Glutamatergic neuron (in vitro differentiated cells): ENCODE measurements around the gene SMAD6. TPM values are rescaled to one million over a fixed set of nuclear protein-coding genes. Genes with fewer than 3 reads are reported as not detected.
A peak's percentile ranks its signal among the peaks of the same experiment; 100 is the strongest.

ENCODE experiments used
- DNase-seq: peaks from one replicate; pipeline ENCODE4 v3.0.0; 2022
- H3K27ac Mint-ChIP-seq: one replicate; pipeline ENCODE4 v1.8.0; 2020; ENCODE audit warnings: mild to moderate bottlenecking, mixed read lengths, inconsistent platforms; ENCODE audit not compliant: unreplicated experiment
- H3K27me3 Mint-ChIP-seq: one replicate; pipeline ENCODE4 v1.8.0; 2020; ENCODE audit warnings: mild to moderate bottlenecking, moderate library complexity, mixed read lengths, inconsistent platforms; ENCODE audit not compliant: unreplicated experiment
- H3K36me3 Mint-ChIP-seq: one replicate; pipeline ENCODE4 v1.8.0; 2020; ENCODE audit warnings: mild to moderate bottlenecking, mixed read lengths, inconsistent platforms; ENCODE audit not compliant: unreplicated experiment
- H3K4me1 Mint-ChIP-seq: one replicate; pipeline ENCODE4 v1.8.0; 2020; ENCODE audit warnings: mild to moderate bottlenecking, low read depth, mixed read lengths, inconsistent platforms; ENCODE audit not compliant: unreplicated experiment
- H3K4me3 Mint-ChIP-seq: one replicate; pipeline ENCODE4 v1.8.0; 2020; ENCODE audit warnings: mild to moderate bottlenecking, mixed read lengths, inconsistent platforms; ENCODE audit not compliant: unreplicated experiment
- H3K9me3 Mint-ChIP-seq: one replicate; pipeline ENCODE4 v1.8.0; 2020; ENCODE audit warnings: mild to moderate bottlenecking, moderate library complexity, mixed read lengths, inconsistent platforms; ENCODE audit not compliant: unreplicated experiment
- total RNA-seq: library from RNA; stranded (reverse); fragmentation: NEBNext Ultra II Directional; extraction: Animal tissue kit (Norgen Biotek cat#: 25700); gene quantifications from one replicate; pipeline ENCODE4 v1.2.1, GENCODE V29; 2021; ENCODE audit not compliant: unreplicated experiment
- TF ChIP-seq, protein P1 (sequence below): fragments of 200-600 bp; sonication (generic); IDR thresholded peaks from one replicate; pipeline ENCODE4 v1.5.0; 2021; ENCODE audit not compliant: partially characterized antibody, unreplicated experiment

Gene SMAD6
- total RNA-seq, 1 donor from 2014 or later: 0.83 TPM

- no peak overlapping the region for H3K4me3 Mint-ChIP-seq
- TF ChIP-seq, protein P1, sequence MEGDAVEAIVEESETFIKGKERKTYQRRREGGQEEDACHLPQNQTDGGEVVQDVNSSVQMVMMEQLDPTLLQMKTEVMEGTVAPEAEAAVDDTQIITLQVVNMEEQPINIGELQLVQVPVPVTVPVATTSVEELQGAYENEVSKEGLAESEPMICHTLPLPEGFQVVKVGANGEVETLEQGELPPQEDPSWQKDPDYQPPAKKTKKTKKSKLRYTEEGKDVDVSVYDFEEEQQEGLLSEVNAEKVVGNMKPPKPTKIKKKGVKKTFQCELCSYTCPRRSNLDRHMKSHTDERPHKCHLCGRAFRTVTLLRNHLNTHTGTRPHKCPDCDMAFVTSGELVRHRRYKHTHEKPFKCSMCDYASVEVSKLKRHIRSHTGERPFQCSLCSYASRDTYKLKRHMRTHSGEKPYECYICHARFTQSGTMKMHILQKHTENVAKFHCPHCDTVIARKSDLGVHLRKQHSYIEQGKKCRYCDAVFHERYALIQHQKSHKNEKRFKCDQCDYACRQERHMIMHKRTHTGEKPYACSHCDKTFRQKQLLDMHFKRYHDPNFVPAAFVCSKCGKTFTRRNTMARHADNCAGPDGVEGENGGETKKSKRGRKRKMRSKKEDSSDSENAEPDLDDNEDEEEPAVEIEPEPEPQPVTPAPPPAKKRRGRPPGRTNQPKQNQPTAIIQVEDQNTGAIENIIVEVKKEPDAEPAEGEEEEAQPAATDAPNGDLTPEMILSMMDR: no peak
These were observed 3.5 kb downstream of the SMAD6 start for GRCh38 chr15:66705277-66706146.

GRCh38 chr15:66706225-66706732 is 4.2 kb downstream of the SMAD6 start:
- Mint-ChIP-seq H3K27ac (no peak overlapping the region), H3K4me3 (no peak overlapping the region), H3K27me3 (peaks cover 11% of the 10 kb centered on the region), H3K36me3 (no peaks in the 10 kb centered on the region), H3K4me1 (peaks cover 1% of the 10 kb centered on the region), H3K9me3 (no peaks in the 10 kb centered on the region)
- TF ChIP-seq, protein P1: peak; percentile 29
- no peak for DNase-seq

More at GRCh38 chr15:66705277-66706146, 3.5 kb downstream of the SMAD6 start:
- peaks cover 11% of the 10 kb centered on the region for H3K27me3 Mint-ChIP-seq
- H3K9me3 Mint-ChIP-seq: no peaks in the 10 kb centered on the region
- no peak for DNase-seq
- no peak overlapping the region for H3K27ac Mint-ChIP-seq
- H3K36me3 Mint-ChIP-seq: no peaks in the 10 kb centered on the region
- H3K4me1 Mint-ChIP-seq: peaks cover 1% of the 10 kb centered on the region

GRCh38 chr15:66706840-66707239 is 4.8 kb downstream of the SMAD6 start:
- peaks cover 1% of the 10 kb centered on the region for H3K4me1 Mint-ChIP-seq
- no peak overlapping the region for H3K4me3 Mint-ChIP-seq
- H3K36me3 Mint-ChIP-seq: no peaks in the 10 kb centered on the region
- peaks cover 7% of the 10 kb centered on the region for H3K27me3 Mint-ChIP-seq
- H3K9me3 Mint-ChIP-seq: no peaks in the 10 kb centered on the region
- TF ChIP-seq, protein P1: no peak
- no peak overlapping the region for H3K27ac Mint-ChIP-seq
- no peak for DNase-seq

GRCh38 chr15:66707310-66708082 is 5.5 kb downstream of the SMAD6 start:
- H3K4me3 Mint-ChIP-seq: no peak overlapping the region
- H3K4me1 Mint-ChIP-seq: peaks cover 1% of the 10 kb centered on the region
- TF ChIP-seq, protein P1: no peak
- H3K36me3 Mint-ChIP-seq: no peaks in the 10 kb centered on the region
- H3K9me3 Mint-ChIP-seq: no peaks in the 10 kb centered on the region
- H3K27ac Mint-ChIP-seq: no peak overlapping the region
- peaks cover 5% of the 10 kb centered on the region for H3K27me3 Mint-ChIP-seq
- peak; percentile 61 for DNase-seq

- Mint-ChIP-seq H3K4me3 (no peak overlapping the region), H3K27ac (no peak overlapping the region), H3K9me3 (no peaks in the 10 kb centered on the region), H3K27me3 (peaks cover 5% of the 10 kb centered on the region), H3K36me3 (no peaks in the 10 kb centered on the region), H3K4me1 (peaks cover 1% of the 10 kb centered on the region)
- DNase-seq: no peak
- TF ChIP-seq, protein P1: no peak
These were observed 6.4 kb downstream of the SMAD6 start for GRCh38 chr15:66708389-66708788.
